ENCODE results near the gene NRG2. TPM values are rescaled to one million over a fixed set of nuclear protein-coding genes. Genes with fewer than 3 reads are reported as not detected.
A peak's percentile ranks its signal among the peaks of the same experiment; 100 is the strongest.

NRG2 gene
- polyA plus RNA-seq, 3 donors, result 0.01 TPM; not detected in 2

DNA sequence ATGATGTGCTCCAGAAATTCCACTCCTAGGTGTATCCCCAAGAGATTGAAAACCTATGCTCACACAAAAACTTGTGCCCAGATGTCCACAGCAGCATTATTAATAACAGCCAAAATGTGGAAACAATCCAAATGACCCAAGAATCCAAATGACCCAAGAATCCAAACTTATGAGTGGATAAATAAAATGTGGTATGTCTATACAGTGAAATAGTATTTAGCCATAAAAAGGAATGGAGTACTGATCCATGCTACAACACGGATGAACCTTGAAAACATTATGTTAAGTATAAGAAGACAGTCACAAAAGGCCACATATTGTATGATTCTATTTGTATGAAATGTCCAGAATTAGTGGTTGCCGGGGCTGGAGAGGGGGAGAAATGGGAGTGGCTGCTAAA lies 167.1 kb downstream of the NRG2 start:
- Mint-ChIP-seq H3K27ac (no peak overlapping the region), H3K27me3 (ENCODE audit: low read depth in 3 of 3) (peaks cover 7 to 11% (median 9%) of the 10 kb centered on the region in 3 donors), H3K9me3 (peaks cover 0 to 8% (median 3%) of the 10 kb centered on the region in 7 donors), H3K36me3 (no peaks in the 10 kb centered on the region), H3K4me1 (no peaks in the 10 kb centered on the region), H3K4me3 (no peak overlapping the region)
- no peak for DNase-seq
- Histone ChIP-seq H3K4me1 (ENCODE audit: control insufficient read depth in 1 of 2, insufficient read depth in 2 of 2, low read length in 2 of 2) (no peaks in the 10 kb centered on the region), H4K20me1 (ENCODE audit: insufficient read depth, low read length) (no peaks in the 10 kb centered on the region), H3K79me2 (ENCODE audit: insufficient read depth, low read length) (no peaks in the 10 kb centered on the region), H2AFZ (ENCODE audit: insufficient read depth, low read depth, low read length, poor library complexity, severe bottlenecking) (no peak overlapping the region), H3K4me2 (replicated peaks; ENCODE audit: extremely low read depth, low read length, poor library complexity, severe bottlenecking) (no peak overlapping the region), H3K27me3 (ENCODE audit: control insufficient read depth in 2 of 2, insufficient read depth in 2 of 2, low read length in 2 of 2) (no peaks in the 10 kb centered on the region), H3K27ac (ENCODE audit: low read depth in 1 of 2, low read length in 2 of 2) (no peak overlapping the region), H3K9me3 (replicated peaks in 1 of 2; ENCODE audit: control insufficient read depth in 1 of 2, insufficient read depth in 1 of 2, low read length in 2 of 2) (no peaks in the 10 kb centered on the region), H3K4me3 (replicated peaks in 1 of 3; ENCODE audit: low read depth in 2 of 3, low read length in 3 of 3) (no peak overlapping the region), H3K36me3 (replicated peaks in 1 of 2; ENCODE audit: control insufficient read depth in 1 of 2, insufficient read depth in 2 of 2, low read length in 2 of 2) (no peaks in the 10 kb centered on the region), H3K9ac (ENCODE audit: insufficient read depth, low read length, poor library complexity, severe bottlenecking) (no peak overlapping the region)
- intact Hi-C loops (cut with micrococcal nuclease), result no loop called here
- TF ChIP-seq, protein P1, sequence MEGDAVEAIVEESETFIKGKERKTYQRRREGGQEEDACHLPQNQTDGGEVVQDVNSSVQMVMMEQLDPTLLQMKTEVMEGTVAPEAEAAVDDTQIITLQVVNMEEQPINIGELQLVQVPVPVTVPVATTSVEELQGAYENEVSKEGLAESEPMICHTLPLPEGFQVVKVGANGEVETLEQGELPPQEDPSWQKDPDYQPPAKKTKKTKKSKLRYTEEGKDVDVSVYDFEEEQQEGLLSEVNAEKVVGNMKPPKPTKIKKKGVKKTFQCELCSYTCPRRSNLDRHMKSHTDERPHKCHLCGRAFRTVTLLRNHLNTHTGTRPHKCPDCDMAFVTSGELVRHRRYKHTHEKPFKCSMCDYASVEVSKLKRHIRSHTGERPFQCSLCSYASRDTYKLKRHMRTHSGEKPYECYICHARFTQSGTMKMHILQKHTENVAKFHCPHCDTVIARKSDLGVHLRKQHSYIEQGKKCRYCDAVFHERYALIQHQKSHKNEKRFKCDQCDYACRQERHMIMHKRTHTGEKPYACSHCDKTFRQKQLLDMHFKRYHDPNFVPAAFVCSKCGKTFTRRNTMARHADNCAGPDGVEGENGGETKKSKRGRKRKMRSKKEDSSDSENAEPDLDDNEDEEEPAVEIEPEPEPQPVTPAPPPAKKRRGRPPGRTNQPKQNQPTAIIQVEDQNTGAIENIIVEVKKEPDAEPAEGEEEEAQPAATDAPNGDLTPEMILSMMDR (IDR thresholded peaks at IDR 0.05), result no peak
- WGBS (ENCODE audit: insufficient coverage), result 100% methylated on average over 2 of the region's 2 CpGs

DNA sequence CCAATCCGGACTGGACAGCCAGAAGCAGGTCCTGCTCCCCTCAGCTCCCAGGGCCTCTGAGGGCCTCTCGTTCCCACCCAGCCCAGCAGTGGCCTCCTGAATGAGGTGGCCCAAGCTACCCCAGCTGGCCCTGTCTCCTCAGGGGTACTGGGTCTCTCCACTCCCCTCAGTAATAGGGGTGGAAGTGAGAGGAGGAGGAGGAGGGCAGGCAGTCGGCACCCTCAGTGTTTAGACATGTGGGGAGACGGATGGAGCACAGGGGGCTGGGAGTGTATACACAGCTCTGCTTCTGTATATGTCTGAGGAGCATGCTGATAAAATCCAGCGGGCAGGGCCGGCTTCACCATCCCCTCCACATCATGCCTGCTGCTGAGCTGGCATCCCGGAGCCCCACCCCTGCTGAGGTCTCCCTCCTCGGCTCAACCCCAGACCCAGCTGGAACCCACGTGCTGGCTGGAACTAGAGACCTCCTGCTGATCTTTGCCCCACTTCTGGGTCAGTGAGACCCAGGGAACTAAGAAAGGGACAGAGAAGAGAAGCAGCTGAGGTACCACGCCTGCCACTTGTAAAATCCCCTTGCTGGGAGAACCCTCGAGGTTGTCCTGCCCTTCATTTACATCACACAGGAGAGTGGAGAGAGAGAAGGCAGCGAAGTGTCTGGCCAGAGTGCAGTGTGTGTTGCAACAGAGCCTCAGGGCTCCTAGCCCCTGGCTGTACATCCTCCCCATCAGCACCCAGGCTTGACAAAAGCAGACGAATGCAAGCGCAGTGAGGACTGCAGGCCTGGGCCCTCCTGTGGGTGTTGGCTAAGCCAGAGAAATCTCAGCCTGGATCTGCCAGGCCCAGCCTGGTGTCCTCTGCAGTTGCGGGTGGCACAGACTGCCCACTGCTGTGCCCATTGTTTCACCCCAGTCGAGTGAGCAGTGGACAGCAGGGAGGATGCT lies 170.0 kb downstream of the NRG2 start:
- Histone ChIP-seq H3K79me2 (ENCODE audit: insufficient read depth, low read length) (no peaks in the 10 kb centered on the region), H3K4me1 (ENCODE audit: control insufficient read depth in 1 of 2, insufficient read depth in 2 of 2, low read length in 2 of 2) (no peaks in the 10 kb centered on the region), H3K27ac (ENCODE audit: low read depth in 1 of 2, low read length in 2 of 2) (no peak overlapping the region), H3K9ac (ENCODE audit: insufficient read depth, low read length, poor library complexity, severe bottlenecking) (no peak overlapping the region), H3K9me3 (replicated peaks in 1 of 2; ENCODE audit: control insufficient read depth in 1 of 2, insufficient read depth in 1 of 2, low read length in 2 of 2) (no peaks in the 10 kb centered on the region), H3K27me3 (ENCODE audit: control insufficient read depth in 2 of 2, insufficient read depth in 2 of 2, low read length in 2 of 2) (no peaks in the 10 kb centered on the region), H4K20me1 (ENCODE audit: insufficient read depth, low read length) (no peaks in the 10 kb centered on the region), H2AFZ (ENCODE audit: insufficient read depth, low read depth, low read length, poor library complexity, severe bottlenecking) (no peak overlapping the region), H3K4me3 (replicated peaks in 1 of 3; ENCODE audit: low read depth in 2 of 3, low read length in 3 of 3) (no peak overlapping the region), H3K36me3 (replicated peaks in 1 of 2; ENCODE audit: control insufficient read depth in 1 of 2, insufficient read depth in 2 of 2, low read length in 2 of 2) (no peaks in the 10 kb centered on the region), H3K4me2 (replicated peaks; ENCODE audit: extremely low read depth, low read length, poor library complexity, severe bottlenecking) (no peak overlapping the region)
- Mint-ChIP-seq H3K4me1 (peaks cover 2% of the 10 kb centered on the region), H3K36me3 (no peaks in the 10 kb centered on the region), H3K27ac (peak overlapping the region in 1 of 7 donors; percentile 11), H3K9me3 (peaks cover 0 to 6% (median 3%) of the 10 kb centered on the region in 7 donors), H3K4me3 (no peak overlapping the region), H3K27me3 (ENCODE audit: low read depth in 3 of 3) (peaks cover 7 to 11% (median 9%) of the 10 kb centered on the region in 3 donors)
- intact Hi-C loops (cut with micrococcal nuclease), result no loop called here
- 87% methylated on average over 6 of the region's 16 CpGs for WGBS (ENCODE audit: insufficient coverage)
- TF ChIP-seq, protein P1 (IDR thresholded peaks at IDR 0.05), result no peak
- DNase-seq, result no peak
